Cardiac fibroblast (primary cell): ENCODE results near the gene CTSK.
"Not testable (repeated sequence)": the region's sequence is repeated elsewhere in the genome, so short reads cannot be mapped to it uniquely, and the experiment has no call there.

Source experiments
- DNase-seq, 2 donors: peaks; one replicate each; pipeline versions ENCODE4 v3.0.0 to v3.0.0-alpha.2; 2010; ENCODE audit warnings: low read depth in 2 of 2
- H3K4me3 ChIP-seq, 2 donors: replicated peaks in 1 of 2; 1 replicate in 1 of 2; 2 replicates in 1 of 2; pipeline ENCODE4 v1.5.1; 2011; ENCODE audit warnings: low read depth in 2 of 2, low read length in 2 of 2, mild to moderate bottlenecking in 2 of 2, moderate library complexity in 1 of 2
- CTCF ChIP-seq: IDR thresholded peaks from one replicate; pipeline ENCODE4 v1.5.1; 2011; ENCODE audit warnings: low read depth, mild to moderate bottlenecking, low read length, inconsistent platforms

The CTSK gene

GRCh38 chr1:150804671-150805070 is 3.4 kb downstream of the CTSK start:
- DNase-seq = peak in 1 of 2 donors; percentile 33
- no peak for TF ChIP-seq CTCF
- no peak overlapping the region for H3K4me3 ChIP-seq

- no peak for TF ChIP-seq CTCF
- no peak overlapping the region for H3K4me3 ChIP-seq
- DNase-seq = no peak
Observed at GRCh38 chr1:150799089-150799488, 9.0 kb downstream of the CTSK start.

- DNase-seq = no peak
- H3K4me3 ChIP-seq = no peak overlapping the region
- TF ChIP-seq CTCF = no peak
Observed at GRCh38 chr1:150798525-150798924, 9.5 kb downstream of the CTSK start.

- no peak overlapping the region for H3K4me3 ChIP-seq
- DNase-seq = no peak
- no peak for TF ChIP-seq CTCF
Observed at GRCh38 chr1:150796374-150796773, 11.7 kb downstream of the CTSK start.

GRCh38 chr1:150793778-150794177 is 14.3 kb downstream of the CTSK start:
- DNase-seq, H3K4me3 ChIP-seq: not testable (repeated sequence)

- no peak for DNase-seq
- TF ChIP-seq CTCF = no peak
- no peak overlapping the region for H3K4me3 ChIP-seq
Observed at GRCh38 chr1:150793221-150793620, 14.8 kb downstream of the CTSK start.

GRCh38 chr1:150791585-150791984 is 16.5 kb downstream of the CTSK start:
- DNase-seq = no peak
- TF ChIP-seq CTCF = no peak
- H3K4me3 ChIP-seq = no peak overlapping the region
